GM12873 (cell line): Measurements from ENCODE around the gene BAIAP2.

Experiments used
- TF ChIP-seq, protein P1 (sequence below): IDR thresholded peaks from 2 replicates; pipeline ENCODE4 v1.5.1; 2012; ENCODE audit warnings: low read depth, mild to moderate bottlenecking, moderate library complexity, low read length, control low read depth; ENCODE audit not compliant: insufficient read depth; ENCODE audit errors: missing control alignments

The BAIAP2 gene

DNA sequence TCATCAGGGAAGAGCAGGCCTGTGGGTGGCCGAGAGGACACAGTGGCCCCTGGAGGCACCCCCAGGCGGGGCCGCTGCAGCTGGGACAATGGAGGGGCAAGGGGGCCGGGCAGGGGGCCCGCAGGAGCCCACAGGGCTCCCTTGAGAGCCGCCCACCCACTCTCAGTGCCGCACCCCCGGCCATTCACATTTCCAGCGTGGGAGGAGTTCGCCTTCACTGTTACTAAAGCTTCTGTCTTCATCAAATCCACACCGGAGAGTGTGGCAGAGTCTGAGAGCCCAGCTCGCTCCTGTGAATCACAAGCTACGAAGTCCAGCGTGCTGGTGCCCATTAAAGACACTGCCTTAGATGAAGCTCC lies 109.5 kb downstream of the BAIAP2 start:
- TF ChIP-seq, protein P1, sequence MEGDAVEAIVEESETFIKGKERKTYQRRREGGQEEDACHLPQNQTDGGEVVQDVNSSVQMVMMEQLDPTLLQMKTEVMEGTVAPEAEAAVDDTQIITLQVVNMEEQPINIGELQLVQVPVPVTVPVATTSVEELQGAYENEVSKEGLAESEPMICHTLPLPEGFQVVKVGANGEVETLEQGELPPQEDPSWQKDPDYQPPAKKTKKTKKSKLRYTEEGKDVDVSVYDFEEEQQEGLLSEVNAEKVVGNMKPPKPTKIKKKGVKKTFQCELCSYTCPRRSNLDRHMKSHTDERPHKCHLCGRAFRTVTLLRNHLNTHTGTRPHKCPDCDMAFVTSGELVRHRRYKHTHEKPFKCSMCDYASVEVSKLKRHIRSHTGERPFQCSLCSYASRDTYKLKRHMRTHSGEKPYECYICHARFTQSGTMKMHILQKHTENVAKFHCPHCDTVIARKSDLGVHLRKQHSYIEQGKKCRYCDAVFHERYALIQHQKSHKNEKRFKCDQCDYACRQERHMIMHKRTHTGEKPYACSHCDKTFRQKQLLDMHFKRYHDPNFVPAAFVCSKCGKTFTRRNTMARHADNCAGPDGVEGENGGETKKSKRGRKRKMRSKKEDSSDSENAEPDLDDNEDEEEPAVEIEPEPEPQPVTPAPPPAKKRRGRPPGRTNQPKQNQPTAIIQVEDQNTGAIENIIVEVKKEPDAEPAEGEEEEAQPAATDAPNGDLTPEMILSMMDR = no peak

DNA sequence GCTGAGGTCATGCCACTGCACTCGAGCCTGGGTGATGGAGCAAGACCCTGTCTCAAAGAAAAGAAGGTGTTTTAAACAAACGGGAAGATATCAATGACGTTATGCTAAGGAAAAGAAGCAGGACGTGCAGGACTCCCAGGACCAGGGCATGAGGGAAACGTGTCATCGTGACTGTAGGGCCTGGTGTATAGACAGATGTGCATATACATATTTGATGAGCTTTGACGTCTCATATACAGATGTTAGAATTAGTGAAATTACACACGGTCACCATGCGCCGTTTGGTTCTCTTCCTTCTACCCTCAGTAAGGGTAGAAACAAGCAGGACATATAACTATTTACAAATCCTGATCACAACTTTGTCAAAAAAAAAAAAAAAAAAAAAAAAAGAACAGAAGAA lies 112.8 kb downstream of the BAIAP2 start:
- TF ChIP-seq, protein P1 = no peak

DNA sequence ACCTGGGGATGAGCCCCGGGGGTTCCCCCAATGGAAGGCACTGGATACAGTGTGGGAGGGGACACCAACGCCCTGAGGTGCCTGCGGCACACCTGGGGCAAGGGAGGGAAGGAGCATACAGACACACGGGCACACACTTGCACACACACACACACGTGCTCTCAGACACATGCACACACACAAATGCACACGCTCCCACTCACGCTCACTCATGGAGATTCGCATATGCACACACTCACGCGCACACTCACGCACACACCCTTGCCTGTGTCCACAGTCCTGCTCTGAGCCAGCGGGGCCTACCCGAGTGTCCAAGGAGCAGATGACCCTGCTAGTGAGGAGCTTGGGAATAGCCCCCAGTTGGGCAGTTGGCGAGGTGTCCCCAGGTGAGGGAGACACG lies 113.6 kb downstream of the BAIAP2 start:
- TF ChIP-seq, protein P1 = no peak

DNA sequence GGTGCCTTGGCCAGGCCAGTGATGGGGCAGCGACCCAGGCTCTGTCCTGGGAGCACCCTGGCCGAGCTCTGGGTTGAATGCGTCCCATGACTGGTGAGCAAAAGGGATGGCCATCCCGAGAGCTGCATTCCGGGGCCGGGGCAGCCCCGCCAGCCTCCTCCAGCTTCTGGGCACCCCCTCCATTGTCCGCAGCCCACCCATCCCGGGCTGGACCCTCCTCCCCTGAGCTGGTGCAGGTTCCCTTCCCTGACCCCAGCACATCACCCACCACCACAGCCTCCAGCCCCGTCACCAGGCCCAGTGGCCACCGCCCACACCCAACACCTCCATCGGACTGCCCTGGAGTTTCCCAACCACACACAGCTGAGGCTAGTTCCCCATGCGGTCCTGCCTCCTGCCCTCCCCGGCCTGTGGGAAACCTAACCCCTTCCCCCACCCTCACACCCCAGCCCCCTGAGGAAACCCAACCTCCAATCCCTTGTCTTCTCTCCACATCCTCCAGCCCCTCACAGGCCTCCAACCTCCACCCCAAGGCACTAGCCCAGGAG lies 114.1 kb downstream of the BAIAP2 start:
- TF ChIP-seq, protein P1 = no peak

DNA sequence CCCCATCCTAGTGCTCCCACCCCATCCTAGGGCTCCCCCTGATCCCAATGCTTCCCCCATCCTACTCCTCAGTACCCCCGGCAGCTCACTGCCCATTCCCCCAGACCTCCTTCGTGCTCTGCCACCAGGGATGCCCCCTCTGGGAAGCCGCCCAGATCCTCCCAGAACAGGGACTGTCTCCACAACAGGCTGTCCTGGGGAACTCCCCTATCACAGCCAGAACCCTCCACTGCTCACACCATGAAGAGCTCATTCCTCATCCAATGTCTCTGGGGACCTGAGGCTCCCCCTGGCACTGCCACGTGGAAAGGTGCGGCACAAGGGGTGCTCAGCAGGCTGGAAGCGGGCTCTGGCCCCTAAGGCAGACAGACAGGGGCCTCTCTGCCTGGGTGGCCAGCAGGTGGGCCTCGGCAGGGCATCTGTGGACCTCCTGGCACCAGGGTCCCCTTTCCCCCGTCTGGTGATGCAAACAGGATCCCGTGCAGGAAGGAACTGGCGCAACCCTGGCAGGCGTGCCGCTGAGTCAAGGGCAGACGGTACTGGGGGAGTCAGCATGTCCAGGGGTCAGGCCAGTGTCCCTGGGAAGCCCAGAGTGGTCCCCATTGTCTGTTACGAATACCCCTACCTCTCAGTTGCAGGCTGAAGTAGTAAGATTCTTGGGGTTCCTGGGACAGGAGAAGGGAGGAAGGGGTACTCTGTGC lies 115.6 kb downstream of the BAIAP2 start:
- TF ChIP-seq, protein P1 = no peak

DNA sequence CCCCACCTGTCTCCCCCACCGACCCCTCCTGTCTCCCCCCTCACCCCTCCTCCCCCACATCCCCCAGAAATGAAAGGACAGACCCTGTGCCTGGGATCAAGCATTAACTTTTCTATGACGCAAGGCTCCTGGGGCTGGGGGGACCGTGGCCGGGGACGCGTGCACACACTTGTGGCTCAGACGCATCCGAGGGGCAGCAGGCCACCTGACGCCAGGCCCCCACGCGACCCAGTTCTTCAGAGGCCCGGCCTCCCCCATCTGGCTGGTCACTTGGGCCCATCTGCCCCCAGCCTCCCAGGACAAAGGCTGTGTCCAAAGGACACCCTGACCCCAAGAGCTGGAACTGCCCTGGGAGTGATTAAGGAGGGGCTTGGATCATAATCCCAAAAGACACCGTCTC lies 116.3 kb downstream of the BAIAP2 start:
- TF ChIP-seq, protein P1 = no peak

DNA sequence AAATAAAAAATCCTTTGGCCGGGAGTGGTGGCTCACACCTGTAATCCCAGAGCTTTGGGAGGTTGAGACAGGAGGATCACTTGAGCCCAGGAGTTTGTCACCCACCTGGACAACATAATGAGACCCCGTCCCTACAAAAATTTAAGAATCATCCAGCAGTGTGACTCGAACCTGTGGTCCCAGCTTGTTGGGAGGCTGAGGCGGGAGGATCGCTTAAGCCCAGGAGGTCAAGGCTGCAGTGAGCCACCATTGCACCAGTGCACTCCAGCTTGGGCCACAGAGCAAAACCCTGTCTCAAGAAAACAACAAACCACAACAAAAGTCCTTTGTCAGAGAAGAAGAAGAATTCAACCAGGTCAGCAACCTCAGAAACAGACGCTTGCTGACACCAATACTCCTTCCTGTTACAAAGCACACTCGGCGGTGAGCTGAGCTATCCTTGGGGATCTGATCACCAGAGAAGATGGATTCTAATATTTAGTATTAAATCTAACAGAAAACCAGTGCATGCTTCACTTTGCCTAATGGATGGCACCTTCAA lies 117.4 kb downstream of the BAIAP2 start:
- TF ChIP-seq, protein P1 = no peak
